Measurements from ENCODE around the gene BRF1.

Gene BRF1

DNA sequence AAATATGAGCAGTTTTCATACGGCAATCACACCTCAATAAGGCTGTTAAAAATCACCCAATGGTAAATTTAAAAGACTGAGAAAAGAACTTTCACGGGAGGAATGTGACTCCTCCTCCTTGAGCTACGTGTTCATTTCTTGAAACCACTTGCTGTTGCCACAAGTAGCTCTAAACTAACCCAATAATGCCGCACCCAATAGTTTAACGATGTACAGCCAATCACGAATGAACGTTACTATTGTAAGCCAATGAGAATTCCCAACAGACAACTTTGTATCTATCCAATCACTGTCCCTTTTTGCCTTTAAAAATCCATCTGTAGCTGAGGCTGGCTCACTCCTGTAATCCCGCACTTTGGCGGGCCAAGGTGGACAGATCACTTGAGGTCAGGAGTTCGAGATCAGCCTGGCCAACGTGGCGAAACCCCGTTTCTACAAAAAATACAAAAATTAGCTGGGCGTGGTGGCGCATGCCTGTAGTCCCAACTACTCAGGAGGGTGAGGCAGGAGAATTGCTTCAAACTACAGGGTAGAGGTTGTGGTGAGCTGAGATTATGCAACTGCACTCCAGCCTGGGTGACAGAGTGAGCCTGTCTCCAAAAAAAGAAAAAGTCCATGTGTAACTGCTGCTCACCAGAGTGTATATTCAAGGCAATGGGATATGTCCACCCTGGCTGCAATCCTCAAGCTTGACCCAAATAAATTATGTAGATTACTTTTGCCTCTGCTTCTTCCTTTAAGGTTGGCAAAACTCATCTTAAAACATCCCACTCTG lies 76.8 kb downstream of the BRF1 start:
- no peak for DNase-seq

GRCh38 chr14:105223260-105223659 lies 77.5 kb downstream of the BRF1 start:
- no peak for DNase-seq

GRCh38 chr14:105221598-105222178 lies 79.1 kb downstream of the BRF1 start:
- no peak for DNase-seq

DNA sequence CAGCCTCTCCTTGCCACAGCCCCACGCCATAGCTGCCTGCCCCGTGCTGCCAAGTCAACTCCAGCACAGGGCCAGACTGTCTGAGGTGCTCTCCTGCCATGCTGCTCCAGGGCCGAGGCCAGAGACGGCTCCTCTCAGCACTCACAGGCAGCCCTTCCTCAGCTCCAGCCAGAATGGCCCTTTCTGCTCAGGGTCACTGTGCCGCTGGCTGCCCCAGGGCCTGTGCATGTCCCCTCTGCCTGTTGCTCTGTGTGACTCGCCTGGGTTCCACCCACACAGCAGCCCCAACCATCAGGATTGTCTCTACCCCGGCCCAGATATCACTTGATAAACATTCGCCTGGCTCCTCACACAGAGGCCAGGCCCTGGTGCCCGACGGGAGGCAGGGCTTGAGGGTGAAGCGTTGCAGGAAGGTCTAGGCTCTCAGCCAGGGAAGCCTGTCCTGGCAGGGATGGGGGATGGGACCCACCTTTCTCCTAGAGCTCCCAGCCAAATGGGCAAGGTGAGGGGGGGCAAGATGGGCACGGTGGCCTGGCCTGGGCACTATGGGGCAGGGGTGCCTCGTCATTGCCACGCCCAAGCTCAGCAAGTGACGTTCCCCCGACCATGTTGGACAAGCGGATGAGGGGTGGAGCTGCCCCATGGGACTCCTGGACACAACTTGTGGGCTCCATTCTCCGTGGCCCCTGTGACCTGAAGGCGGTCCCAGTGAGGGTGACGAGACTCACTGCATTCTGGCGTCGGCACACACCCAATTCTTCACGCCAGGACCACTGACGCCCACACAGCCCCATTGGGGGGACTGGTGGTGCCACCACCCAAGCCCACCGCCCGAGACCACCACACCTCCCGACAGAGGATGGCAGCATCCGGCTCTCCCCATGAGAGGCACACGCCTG lies 79.9 kb downstream of the BRF1 start:
- DNase-seq: no peak

- DNase-seq: no peak
These were observed 81.0 kb downstream of the BRF1 start for GRCh38 chr14:105219753-105220152.

DNA sequence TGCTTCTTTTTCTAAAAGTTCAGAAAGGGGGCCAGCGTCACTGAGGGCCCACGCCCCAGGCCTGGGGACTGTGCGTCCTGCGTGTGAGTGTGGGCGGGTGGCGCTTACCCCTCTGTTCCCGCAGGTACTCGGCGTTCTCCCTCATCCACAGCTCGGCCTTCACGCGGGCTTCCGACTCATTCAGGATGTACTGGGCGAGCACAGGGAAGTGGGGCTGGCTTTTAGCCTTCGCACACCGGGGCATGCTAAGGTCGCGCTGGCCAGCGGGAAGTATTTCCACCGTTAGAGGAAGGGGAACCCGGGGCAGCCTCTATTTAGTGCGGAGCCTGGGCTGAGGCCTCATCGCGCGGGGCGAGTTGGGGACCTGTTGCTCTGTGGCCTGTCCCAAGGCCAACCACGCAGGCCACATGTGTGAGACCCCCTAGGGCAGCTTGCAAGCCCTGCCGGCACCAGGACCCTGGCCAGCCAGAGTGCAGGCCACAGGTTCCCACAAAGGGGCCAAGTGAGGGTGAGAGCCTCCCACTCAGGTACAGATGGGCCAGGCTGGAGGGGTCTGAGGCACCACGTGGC lies 81.7 kb downstream of the BRF1 start:
- DNase-seq: no peak

DNA sequence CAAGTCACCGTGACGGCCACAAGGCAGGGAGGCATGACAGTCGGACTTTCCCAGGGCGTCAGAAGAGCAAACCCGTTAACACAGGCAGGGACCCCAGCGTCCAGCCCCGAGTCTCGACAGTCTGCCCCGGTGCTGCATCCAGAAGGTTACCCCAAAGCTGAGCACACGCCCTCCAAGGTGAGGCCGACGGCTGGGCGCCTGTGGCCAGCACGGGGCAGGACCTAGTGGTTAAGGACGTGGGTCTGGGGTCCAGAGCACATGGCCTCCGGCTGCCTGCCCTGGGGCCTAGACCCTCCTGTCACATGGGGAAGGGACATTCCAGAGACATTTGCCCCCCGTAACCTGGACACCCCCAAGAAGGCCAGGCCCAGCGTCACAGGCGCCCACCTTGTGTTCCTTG lies 82.2 kb downstream of the BRF1 start:
- no peak for DNase-seq

GRCh38 chr14:105217774-105218173 lies 83.0 kb downstream of the BRF1 start:
- DNase-seq: no peak

DNA sequence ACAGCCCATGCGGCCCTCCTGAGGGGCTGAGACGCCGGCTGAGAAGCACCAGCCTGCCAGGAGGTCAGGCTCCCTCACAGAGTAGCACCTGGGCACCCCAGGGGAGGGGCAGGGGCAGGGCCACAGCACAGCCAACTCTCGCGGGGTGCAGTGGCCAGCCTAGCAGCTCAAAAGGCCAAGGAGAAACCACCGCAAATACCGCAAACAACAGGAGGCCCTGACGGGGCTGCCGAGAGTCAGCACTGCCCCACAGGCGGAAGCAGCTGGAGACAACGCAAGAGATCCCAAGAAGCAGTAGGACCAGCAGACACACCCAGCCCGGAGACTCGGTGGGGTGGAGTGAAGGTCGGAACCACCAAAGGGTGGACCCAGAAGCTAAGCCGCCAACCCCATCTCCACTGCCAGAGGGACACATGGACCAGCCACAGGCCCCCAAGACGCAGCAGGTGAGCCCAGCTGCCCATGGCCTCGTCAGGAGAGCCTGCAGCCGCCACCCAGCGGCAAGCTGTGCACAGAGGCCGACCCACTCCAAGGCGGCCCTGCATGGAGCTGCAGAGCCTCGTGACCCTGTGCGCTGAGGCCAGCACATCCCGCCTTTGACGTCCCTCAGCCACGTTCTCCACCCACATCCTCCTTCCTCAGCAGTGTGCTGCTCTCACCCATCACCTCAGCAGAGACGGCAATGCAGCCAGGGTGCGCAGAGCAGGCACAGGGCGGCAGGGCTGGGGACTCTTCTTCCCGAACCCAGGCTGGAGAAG lies 84.1 kb downstream of the BRF1 start:
- DNase-seq: no peak

GRCh38 chr14:105215602-105216001 lies 85.2 kb downstream of the BRF1 start:
- no peak for DNase-seq

DNA sequence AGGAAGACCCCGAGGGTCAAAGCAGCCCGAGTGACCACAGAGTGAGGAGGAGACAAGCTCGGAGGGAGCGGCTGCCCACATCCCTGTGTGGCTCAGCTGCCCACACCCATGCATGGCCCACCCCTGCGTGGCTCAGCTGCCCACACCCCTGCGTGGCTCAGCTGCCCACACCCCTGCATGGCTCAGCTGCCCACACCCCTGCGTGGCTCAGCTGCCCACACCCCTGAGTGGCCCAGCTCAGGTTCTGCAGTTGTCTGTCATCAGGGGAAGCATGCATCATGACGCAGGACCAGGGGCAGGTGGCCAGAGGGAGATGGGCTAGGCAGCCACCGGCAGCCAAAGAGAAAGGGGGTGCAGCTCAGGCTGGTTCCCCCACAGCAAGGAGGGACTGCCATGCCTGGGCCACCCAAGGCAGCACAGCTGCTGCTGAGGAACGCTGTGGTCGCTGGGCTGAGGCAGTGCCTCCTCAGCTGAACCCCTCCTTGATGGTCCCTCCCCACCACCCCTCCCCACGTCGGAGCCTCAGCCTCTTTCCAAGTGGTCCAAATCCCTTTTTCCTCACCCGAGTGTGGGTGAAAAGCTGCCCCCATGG lies 86.4 kb downstream of the BRF1 start:
- DNase-seq: no peak

GRCh38 chr14:105213361-105213760 lies 87.4 kb downstream of the BRF1 start:
- no peak for DNase-seq

- no peak for DNase-seq
These were observed 88.1 kb downstream of the BRF1 start for GRCh38 chr14:105212541-105213300.

- no peak for DNase-seq
These were observed 89.1 kb downstream of the BRF1 start for GRCh38 chr14:105211758-105212089.

GRCh38 chr14:105211086-105211757 lies 89.6 kb downstream of the BRF1 start:
- DNase-seq: no peak

DNA sequence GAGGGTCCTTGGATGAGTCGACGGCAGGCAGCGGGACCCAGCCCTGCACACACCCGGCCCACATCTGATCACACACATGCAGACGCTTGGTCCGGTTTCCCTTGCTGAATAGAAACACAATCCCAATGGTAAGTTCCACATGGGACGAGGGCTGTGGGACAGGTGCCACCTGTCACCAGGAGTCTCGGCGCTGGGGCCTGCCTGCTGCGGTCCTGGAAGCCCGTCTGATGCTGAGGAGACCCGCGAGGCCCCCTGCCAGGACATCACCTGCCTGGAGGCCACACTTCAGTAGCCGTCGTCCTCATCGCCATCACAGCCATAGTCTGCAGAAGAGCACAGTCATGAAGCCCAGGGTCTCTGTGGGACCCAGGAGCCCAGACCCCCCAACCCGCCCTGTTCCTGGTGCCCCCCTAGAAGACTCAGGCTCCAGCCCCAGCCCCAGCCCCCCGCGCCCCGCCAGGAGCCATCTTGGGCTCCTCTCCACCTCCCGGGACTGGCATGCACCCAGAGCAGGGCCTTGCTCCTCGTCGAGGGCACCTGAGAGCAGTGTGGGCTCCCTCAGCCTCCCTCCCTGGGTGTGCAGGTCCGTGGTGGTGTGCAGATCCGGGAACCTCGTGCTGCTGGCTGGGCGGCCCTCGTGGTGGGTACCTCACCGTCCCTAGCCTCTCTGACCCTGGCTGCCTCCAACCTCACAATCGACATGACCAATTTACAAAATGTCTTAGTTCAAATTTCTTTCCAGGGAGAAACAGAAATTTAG lies 90.4 kb downstream of the BRF1 start:
- DNase-seq: no peak

- no peak for DNase-seq
These were observed 91.2 kb downstream of the BRF1 start for GRCh38 chr14:105209646-105210045.

DNA sequence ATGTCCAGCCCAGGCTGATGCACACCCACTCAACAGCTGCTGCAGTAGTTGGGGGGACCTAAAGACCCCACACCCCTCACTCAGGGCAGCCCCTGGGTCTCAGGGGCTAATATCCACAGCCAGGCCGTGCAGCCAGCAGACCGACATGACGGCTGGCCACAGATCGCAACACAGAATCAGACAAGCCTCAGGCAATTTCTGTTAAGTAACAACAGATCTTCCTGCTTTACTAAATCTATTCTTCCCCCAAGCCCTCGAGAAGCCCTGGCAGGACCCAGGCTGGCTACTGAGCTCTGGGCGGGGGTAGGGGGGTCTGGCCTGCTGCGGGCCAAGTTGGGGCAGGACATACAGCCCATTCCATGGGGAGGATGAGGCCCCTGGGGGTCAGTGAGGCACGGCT lies 91.7 kb downstream of the BRF1 start:
- DNase-seq: no peak

DNA sequence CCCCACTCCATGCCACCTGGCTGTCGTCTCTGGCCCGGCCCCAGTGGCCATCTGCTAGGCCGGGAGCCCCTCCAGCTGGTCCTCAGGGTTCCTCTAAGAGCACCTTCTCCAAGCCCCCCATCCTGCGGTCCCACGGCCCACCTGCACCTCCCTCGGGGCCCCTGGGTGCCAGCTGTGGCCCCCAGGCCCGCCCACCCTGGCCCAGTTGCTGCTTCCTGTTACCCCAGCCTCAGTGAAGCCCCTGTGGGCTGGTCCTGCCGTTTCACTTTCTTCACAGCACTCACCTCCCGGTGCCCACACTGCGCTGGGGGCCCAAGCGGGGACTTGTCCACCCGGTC lies 92.1 kb downstream of the BRF1 start:
- DNase-seq: no peak
